AG09309 (cell line): ENCODE measurements around the gene MND1.
"Not testable (repeated sequence)": the region's sequence is repeated elsewhere in the genome, so short reads cannot be mapped to it uniquely, and the experiment has no call there.

Experiments
- DNase-seq: peaks from one replicate; pipeline ENCODE4 v3.0.0-alpha.2; 2010; ENCODE audit warnings: low read depth
- H3K4me3 ChIP-seq: 2 replicates; pipeline ENCODE4 v1.5.1; 2011; ENCODE audit warnings: mild to moderate bottlenecking, low read depth, low read length, moderate library complexity; ENCODE audit not compliant: control insufficient read depth
- CTCF ChIP-seq: IDR thresholded peaks from 2 replicates; pipeline ENCODE4 v1.5.1; 2011; ENCODE audit warnings: mild to moderate bottlenecking, low read depth, low read length, inconsistent platforms; ENCODE audit not compliant: insufficient read depth, control insufficient read depth; ENCODE audit errors: missing control alignments

The MND1 gene

DNA sequence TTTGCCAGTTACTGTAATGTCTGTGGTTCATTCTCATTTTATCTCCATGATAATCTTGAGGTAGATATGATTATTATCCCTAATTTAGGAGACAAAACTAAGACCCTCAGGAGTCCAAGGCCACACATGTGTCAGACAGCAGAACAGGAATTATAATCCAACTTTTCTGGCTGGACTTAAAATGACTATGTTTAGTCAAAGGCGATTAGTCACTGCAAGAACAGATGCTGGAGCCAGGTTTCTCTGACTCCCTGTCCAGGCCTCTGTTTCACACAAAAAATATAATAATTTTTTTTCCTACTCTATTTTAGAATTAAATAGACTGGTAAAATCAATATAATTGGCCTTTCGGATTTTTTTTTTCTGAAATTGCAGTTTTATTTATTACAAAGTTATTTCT lies 64.9 kb downstream of the MND1 start:
- no peak for TF ChIP-seq CTCF
- no peak for DNase-seq
- no peak overlapping the region for H3K4me3 ChIP-seq

GRCh38 chr4:153409924-153410501 lies 65.5 kb downstream of the MND1 start:
- no peak overlapping the region for H3K4me3 ChIP-seq
- DNase-seq = no peak
- no peak for TF ChIP-seq CTCF

GRCh38 chr4:153413842-153414241 lies 69.4 kb downstream of the MND1 start:
- TF ChIP-seq CTCF = no peak
- DNase-seq = no peak
- H3K4me3 ChIP-seq = no peak overlapping the region

- DNase-seq = not testable (repeated sequence)
Measured at GRCh38 chr4:153416456-153416855, 72.0 kb downstream of the MND1 start.

DNA sequence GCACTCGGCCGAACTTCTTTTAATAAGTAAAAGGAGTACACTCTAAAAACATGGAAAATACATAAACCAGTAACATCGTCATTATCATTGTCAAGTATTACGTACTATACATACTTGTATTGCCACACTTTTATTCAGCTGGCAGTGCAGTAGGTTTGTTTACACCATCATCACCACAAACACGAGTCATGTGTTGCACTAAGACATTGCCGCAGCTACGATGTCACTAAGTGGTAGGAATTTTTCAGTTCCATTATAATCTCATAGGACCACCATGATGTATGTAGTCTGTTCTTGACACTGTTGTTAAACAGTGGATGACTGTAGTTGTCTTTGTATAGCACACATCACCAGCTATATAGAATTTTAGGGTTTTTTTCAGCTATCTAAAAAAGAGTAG lies 73.6 kb downstream of the MND1 start:
- no peak for TF ChIP-seq CTCF
- no peak overlapping the region for H3K4me3 ChIP-seq
- DNase-seq = no peak

More at GRCh38 chr4:153416456-153416855, 72.0 kb downstream of the MND1 start:
- not testable (repeated sequence) for H3K4me3 ChIP-seq

GRCh38 chr4:153418558-153418957 lies 74.1 kb downstream of the MND1 start:
- TF ChIP-seq CTCF = no peak
- H3K4me3 ChIP-seq = no peak overlapping the region
- no peak for DNase-seq

- H3K4me3 ChIP-seq = no peak overlapping the region
- TF ChIP-seq CTCF = no peak
- no peak for DNase-seq
Measured at GRCh38 chr4:153419029-153419428, 74.5 kb downstream of the MND1 start.
